HuH-7.5 (cell line): Measurements from ENCODE around the gene MRPL50.
"Not testable (repeated sequence)": the region's sequence is repeated elsewhere in the genome, so short reads cannot be mapped to it uniquely, and the experiment has no call there.

Experiments used
- DNase-seq: peaks from one replicate; pipeline ENCODE4 v3.0.0; 2011; ENCODE audit warnings: low spot score

MRPL50 gene

DNA sequence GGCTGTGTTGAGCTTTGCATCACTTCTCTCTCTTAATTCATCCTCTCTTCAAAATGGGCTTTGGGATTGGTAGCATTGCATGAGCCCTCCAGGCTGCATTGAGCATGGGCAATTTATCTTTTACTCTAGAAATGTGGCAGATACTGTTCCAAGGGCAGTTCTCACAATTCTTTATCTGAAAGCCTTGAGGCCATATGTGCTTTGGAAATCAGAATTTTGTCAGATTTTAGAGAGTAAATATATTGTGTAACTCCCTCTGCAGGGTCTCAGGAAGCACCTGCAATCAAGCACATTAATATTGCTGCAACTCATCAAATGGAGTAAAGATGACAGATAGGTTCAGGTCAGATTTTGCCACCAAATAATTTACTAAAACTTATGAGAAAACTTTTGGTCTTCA, 19.6 kb upstream of the MRPL50 start:
- no peak for DNase-seq

DNA sequence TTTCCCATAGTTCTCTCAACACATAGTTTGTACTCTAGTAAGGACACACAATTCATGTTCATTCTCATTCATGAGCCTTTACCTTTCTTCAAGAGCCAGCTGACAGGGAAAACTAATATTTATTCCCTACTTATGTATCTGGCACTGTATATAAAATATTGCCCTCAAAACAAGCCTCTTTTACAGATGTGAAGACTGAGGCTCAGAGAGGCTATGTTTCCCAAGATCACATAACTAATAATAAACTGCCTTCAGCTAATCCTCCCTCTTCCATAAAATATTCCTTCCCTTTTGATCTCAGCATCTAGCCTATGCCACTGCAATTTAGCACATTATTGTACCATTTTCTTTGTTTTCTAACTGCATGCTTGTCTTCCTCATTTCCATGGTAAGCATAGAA, 19.0 kb upstream of the MRPL50 start:
- DNase-seq = no peak

DNA sequence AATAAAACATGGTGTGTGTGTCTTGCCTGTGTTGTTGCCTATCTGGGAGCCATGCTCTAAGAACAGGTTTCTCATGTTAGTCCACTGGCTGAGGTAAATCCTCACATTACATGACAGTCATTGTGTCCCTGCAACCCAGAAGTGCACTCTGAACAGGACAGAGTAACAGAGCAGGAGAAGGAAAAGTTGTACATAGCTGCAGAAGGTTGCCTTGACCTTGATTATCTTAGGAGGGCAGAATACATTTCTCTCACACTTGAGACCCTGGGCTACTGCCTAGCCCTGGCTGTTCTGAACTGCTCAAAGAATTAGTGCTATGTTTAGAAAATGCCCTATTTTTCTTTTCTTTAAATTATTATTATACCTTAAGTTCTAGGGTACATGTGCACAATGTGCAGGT, 17.2 kb upstream of the MRPL50 start:
- DNase-seq = no peak

DNA sequence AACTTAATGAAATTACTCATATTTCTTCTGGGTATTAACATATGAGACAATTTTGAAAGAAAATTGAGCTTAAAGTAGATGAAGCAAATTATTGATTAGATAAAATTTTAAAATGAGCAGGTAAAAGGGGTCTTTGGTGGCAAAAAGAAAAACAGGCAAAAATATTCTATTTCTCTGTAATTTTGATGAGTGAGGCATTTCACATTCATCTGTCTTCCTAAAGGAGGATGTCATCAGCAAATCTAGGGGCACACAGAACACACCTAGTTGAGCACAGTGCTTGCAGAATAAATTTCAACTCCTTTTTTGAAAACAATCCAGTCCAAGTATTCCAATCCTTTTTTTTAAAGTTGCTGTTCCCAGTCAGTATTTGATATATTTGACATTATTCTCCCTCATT, 16.4 kb upstream of the MRPL50 start:
- DNase-seq = no peak

DNA sequence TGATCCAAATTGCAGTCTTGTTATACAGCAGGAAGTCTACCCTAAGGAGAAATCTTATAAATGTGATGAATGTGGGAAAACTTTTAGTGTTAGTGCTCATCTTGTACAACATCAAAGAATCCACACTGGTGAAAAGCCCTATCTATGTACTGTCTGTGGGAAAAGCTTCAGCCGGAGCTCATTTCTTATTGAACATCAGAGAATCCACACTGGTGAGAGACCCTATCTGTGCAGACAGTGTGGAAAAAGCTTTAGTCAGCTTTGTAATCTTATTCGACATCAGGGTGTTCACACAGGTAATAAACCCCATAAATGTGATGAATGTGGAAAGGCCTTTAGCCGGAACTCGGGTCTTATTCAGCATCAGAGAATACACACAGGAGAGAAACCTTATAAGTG, 10.7 kb upstream of the MRPL50 start:
- DNase-seq = no peak

DNA sequence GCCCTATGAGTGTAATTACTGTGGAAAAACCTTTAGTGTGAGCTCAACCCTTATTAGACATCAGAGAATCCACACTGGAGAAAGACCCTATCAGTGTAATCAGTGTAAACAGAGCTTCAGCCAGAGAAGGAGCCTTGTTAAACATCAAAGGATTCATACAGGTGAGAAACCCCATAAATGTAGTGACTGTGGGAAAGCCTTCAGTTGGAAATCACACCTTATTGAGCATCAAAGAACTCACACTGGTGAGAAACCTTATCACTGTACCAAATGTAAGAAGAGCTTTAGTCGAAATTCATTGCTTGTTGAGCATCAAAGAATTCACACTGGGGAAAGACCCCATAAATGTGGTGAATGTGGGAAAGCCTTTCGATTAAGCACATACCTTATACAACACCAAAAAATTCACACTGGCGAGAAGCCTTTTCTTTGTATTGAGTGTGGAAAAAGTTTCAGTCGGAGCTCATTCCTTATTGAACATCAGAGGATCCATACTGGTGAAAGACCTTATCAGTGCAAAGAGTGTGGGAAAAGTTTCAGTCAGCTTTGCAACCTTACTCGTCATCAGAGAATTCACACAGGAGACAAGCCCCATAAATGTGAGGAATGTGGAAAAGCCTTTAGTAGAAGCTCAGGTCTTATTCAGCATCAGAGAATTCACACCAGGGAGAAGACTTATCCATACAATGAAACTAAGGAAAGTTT, 10.1 kb upstream of the MRPL50 start:
- DNase-seq = no peak

DNA sequence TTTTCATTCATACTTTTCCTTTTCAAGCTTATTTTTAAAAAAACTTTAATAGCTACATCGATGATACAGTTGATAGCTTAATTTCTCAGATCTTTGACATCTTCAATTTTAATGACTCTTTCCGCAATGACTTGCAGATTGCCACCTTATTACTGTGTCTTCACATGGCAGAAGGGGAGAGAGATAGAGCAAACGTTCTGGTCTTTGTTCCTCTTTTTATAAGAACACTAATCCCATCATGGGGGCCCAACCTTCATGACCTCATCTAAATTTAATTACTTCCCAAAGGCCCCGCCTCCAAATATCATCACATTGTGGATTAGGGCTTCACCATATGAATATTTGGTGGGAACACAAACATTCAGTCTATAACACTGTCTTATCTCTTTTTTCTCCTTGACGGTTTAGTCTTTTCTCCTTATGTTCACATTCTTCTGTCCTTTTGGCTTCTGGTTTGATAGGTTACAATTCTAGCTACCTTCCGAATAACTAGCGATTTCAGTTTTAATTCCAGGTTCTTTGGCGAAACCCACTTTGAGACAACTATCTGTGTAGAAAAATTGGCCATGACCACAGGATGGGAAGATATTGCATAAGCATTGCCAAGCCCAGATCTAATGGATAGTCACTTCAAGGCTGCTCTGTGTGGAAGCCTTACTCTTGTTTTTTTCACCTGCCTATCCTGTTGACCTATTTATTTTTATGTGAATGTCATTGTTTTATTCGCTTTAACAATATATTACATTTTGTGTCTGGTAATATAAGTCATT, 5.3 kb upstream of the MRPL50 start:
- no peak for DNase-seq

DNA sequence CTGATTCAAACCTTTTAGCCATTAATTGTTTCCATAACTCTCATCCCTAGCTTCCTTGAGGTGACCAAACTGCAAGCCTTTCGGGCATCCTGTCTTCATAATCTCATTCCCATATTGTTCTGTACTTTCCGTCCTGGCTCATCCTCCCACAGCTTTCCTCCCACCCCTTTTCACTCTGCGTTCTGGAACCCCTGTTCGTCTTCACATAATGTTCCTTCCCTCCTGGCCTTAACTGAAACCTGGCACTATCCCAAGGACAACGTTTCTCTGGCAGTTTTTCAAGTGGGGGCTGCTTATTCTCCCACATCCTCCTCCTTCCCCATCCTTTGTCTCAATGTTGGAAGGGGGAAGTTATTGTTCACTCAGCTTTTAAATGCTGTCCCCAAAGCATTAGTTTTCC, 1.7 kb upstream of the MRPL50 start:
- no peak for DNase-seq

DNA sequence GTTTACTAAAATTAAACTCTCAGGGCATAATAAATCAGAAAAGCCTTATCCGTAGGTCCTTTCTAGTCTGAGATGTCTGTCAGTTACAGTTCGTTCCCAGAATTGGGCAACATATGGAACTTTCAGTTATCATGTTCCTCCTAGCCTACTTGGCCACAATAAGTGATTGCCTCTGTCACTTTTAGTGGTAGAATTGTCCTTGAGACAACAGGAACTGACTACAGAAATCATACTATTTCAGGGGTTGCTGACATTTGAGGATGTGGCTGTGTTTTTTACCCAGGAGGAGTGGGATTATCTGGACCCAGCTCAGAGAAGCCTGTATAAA, 1.2 kb upstream of the MRPL50 start:
- DNase-seq = no peak

DNA sequence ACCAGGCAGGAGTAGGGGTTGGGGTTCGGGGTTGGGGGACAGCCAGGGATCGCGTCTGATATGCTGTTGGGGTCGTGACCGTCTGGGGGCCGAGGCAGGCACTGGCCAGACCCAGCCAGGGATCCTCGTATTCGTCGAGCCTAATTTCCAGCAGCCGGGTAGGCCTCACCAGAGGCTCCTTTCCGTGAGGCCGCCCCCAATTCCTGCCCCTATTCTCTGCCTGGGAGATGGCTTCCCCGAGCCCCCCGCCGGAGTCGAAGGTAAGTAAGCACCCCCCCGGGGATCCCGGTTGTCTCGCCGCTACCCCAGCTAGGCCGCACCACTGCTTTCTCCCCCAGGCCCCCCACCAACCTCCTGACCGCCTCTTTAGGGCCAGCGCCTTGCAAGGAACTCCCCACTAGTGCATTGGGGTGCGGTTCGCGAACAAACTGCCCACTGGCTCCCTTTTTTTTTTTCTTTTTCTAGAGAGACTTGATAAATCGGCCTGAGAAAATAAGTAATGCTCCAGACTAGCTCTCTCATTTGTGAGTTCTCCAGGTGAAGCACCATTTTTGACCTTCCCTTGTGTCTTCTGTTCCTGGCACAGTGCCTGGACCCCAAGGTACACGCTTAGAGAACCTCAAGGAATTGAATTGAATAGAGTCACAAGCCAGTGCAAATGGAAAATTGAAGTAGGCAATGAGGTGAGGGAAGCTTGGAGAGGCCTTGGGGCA, 668 bp upstream of the MRPL50 start:
- DNase-seq = no peak

DNA sequence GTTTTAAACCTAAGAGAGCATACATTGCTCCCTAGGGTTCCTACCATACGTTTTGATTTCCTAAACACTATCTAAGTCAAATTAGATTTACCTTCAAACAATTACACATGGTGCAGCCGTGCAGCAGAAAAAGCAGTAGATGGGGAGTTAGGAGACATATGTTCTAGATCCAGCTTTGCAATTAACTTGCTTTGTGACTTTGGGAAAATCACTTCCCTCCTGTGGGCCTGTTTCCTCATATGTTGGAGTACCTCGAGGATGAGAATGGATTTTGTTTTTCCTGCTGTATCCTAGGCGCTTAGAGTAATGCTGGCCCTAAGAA, 711 bp downstream of the MRPL50 start:
- DNase-seq = no peak

DNA sequence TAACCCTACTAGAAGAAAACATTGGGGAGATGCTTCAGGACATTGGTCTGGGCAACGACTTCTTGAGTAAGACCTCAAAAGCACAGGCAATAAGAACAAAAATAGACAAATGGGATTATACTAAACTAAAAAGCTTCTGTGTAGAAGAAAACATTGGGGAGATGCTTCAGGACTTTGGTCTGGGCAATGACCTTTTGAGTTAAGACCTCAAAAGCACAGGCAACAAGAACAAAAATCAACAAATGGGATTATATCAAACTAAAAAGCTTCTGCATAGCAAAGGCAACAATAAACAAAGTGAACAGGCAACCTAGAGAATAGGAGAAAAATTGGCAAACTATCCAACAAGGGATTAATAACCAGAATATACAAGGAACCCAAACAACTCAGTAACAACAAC, 3.7 kb downstream of the MRPL50 start:
- DNase-seq = no peak

DNA sequence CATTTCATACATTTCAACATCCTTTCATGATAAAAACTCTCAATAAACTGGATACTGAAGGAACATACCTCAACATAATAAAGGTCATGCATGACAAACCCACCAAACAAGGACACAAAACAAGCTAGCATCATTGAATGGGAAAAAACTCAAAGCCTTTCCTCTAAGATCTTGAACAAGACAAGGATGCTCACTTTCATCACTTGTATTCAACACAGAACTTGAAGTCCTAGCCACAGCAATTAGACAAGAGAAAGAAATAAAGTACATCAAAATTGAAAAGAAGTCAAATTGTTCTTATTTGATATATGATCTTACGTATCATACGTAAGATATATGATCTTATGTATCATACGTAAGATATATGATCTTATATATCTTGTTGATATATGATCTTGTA, 5.3 kb downstream of the MRPL50 start:
- no peak for DNase-seq

DNA sequence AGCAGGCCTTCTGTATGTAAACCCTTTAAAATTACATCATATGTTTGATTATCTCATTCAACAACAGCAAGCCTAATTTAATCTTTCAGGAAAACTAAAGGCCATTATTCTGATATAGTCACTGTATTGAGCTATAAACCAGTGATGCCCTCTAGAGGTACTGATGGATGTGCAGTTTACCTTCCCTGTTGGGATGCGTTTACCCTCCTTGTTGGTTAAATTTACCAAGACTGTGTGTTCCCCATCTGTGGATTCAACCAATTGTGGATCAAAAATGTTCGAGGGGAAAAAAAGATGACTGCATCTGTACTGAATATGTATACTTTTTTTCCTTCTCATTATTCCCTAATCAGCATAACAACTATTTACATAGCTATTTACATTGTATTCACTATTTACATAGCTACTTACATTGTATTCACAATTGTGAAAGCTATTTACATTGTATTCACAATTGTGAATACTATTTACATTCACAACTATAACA, 9.9 kb downstream of the MRPL50 start:
- no peak for DNase-seq

DNA sequence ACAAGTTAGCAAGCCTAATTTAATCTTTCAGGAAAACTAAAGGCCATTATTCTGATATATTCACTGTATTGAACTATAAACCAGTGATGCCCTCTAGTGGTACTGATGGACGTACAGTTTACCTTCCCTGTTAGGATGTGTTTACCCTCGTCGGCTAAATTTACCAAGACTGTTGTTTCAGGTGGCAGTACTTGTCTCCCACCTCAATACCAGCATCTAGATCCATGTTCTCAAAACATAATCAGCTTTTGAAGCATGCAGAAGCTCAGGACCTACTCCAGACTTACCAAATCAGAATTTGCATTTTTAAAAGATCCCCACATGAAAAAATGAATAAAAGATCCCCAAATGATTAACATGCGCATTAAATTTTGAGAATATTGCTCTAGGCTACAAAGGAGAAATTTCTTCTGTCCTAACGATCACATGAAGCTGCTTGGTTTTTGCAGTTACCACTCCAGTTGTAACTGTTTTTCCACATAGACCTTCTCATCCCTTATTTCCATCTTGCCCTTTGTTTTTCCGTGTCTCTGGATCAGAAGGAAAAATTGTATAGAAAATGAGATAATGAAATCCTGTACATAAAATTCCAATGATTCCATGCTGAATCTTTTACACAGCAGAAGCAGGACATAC, 10.4 kb downstream of the MRPL50 start:
- no peak for DNase-seq

DNA sequence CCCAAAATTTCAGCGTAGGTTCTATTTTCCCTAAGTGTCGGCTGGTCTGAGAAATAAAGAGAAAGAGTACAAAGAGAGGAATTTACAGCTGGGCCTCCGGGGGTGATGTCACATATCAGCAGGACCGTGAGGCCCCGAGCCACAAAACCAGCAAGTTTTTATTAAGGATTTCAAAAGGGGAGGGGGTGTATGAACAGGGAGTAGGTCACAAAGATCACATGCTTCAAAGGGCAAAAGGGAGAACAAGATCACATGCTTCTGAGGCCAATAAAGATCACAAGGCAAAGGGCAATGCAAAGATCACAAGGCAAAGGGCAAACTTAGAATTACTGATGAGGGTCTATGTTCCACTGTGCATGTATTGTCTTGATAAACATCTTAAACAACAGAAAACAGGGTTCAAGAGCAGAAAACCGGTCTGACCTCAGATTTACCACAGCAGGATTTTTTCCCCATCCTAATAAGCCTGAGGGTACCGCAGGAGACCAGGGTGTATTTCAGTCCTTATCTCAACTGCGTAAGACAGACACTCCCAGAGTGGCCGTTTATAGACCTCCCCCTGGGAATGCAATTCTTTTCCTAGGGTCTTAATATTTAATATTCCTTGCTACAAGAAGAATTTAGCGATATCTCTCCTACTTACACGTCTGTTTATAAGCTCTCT, 13.4 kb downstream of the MRPL50 start, which contains the start of gene BAAT:
Gene BAAT, minus strand, starts transcription at position 134 of the 664 bp plus-strand sequence. CDS start 13,602 bp downstream, outside the sequence.
- DNase-seq = not testable (repeated sequence)

DNA sequence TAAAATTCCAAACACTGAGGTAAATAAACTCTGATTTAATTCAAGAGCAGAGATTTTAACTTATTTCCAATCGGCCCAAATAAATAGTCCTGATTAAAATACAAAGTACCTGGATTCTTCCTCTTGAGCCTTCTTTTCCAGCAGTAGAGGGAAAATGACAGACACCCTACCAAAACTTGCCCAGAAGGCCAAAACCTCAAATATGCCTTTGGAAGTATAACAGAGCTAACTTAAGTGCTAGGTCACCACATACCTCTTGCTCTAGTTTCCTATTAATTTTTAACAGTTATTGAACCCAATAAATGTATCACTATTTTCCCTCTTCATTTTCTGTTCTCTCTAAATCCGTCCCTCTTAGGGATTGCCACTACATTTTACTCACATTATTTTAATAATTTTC, 15.1 kb downstream of the MRPL50 start:
- no peak for DNase-seq

DNA sequence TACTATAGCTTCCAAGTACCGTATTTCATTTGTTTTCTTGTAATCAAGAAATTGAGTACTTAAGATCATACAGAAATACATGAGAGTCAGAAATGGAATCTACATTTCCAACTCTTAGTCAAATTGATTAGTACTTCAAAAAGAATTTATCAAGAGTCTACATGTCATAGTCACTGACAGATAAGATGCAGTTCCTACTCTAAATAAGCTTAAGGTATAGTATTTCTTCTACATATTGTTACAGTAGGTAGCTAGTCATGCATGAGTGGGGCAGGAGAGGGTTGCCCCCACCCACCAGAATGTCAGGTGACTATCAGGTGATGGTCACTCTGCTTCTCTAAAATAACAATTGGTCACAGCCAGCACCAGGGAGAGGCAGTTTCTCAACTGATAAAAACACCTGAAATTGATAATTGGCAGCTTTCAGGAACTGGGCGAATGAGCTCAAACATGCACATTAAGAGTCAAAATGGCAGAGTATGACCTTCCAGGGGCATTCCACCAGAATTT, 16.5 kb downstream of the MRPL50 start:
- DNase-seq = no peak

DNA sequence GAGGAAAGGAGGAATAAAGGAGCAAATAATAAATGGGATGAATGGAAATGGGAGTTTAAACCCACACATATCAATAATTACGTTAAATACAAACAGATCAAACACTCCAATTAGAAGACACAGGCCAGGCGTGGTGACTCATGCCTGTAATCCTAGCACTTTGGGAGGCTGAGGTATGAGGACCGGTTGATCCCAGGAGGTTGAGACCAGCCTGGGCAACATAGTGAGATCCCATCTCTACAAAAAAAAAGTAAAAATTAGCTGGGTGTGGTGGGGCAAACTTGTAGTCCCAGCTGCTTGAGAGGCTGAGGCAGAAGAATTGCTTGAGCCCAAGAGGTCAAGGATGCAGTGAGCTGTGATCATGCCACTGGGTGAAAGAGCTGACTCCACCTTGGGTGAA, 17.3 kb downstream of the MRPL50 start:
- no peak for DNase-seq

DNA sequence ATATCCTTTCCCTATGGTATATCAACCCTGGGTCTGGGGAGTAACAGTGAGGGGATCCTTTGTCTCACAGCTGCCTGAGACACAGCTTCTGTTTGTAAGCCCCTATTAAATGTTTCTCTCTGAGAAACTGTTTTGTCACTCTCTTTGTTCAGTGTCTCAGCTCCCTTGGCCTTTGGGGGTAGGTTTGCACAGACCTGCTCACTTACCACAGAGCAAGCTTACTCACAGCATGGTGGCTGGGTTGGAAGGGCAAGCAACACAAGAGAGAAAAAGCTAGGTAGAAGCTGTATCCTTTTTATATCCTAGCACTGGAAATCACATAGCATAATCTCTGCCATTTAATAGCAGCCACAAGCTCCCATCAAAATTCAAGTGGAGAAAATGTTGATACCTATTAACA, 18.1 kb downstream of the MRPL50 start:
- no peak for DNase-seq

DNA sequence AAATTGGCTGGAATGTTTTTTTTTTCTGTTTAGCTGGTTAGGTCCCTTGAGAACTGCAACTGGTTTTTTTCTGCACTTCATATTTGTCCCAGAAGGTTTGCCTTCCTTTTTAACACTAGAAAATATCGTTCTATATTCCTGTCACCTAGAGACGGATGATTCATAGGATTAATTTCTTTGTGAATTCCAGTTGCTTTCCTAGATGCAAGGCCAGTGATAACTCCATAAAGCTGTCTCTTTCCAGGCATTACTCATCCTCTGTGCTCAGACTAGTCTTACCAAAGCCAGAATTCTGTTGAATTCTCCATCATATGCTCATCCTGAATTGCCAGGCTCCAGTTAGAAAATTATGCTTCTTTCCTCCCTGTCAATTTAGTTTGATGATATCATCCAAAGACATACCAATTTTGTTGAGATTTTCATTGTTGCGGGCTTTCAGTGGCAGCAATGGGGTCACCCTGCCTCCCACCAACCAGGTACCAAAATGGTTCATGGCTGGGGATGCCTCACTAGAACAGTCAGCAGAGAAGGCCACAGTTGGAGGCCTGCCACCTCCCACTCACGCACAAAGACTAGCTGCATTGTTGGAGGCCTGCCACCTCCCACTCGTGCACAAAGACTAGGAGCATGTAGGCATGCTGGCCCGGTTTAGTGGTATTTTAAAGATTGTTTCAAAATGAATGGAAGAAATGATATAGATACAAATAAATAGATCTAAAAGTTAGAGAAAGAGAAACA, 22.1 kb downstream of the MRPL50 start:
- no peak for DNase-seq
